Measurements from ENCODE around the gene KRTAP24-1. TPM values are rescaled to one million over a fixed set of nuclear protein-coding genes. Genes with fewer than 3 reads are reported as not detected.

Gene KRTAP24-1
- total RNA-seq, 1 donor from 2014 or later, result not detected

DNA sequence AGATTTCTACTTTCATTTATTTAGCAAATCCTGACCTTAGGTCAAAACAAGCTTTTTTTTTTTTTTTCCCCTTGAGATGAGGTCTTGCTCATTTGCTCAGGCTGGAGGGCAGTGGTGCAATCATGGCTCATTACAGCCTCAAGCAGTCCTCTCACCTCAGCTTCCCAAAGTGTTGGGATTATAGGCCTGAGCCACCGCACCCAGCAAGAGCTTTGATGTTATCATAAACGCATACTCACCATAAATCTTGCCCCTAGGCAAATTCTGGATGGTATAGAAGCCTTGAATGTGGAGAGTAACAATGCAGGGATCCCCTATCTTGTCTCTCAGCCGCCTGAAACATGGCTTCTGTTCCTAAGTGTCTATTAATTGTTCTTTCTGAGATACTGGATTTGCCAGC, 42.1 kb downstream of the KRTAP24-1 start:
- DNase-seq (ENCODE audit: low spot score), result no peak
- Mint-ChIP-seq H3K4me3 (ENCODE audit: unreplicated experiment) (no peak overlapping the region), H3K9me3 (ENCODE audit: low read depth) (no peaks in the 10 kb centered on the region), H3K36me3 (ENCODE audit: low read depth) (no peaks in the 10 kb centered on the region), H3K27me3 (ENCODE audit: low read depth) (peaks cover 5% of the 10 kb centered on the region), H3K27ac (ENCODE audit: unreplicated experiment) (no peak overlapping the region), H3K4me1 (ENCODE audit: low read depth) (no peaks in the 10 kb centered on the region)
- TF ChIP-seq, protein P1, sequence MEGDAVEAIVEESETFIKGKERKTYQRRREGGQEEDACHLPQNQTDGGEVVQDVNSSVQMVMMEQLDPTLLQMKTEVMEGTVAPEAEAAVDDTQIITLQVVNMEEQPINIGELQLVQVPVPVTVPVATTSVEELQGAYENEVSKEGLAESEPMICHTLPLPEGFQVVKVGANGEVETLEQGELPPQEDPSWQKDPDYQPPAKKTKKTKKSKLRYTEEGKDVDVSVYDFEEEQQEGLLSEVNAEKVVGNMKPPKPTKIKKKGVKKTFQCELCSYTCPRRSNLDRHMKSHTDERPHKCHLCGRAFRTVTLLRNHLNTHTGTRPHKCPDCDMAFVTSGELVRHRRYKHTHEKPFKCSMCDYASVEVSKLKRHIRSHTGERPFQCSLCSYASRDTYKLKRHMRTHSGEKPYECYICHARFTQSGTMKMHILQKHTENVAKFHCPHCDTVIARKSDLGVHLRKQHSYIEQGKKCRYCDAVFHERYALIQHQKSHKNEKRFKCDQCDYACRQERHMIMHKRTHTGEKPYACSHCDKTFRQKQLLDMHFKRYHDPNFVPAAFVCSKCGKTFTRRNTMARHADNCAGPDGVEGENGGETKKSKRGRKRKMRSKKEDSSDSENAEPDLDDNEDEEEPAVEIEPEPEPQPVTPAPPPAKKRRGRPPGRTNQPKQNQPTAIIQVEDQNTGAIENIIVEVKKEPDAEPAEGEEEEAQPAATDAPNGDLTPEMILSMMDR (IDR thresholded peaks at IDR 0.05), result no peak

GRCh38 chr21:30238168-30238567, 44.6 kb downstream of the KRTAP24-1 start:
- no peak for DNase-seq (ENCODE audit: low spot score)
- Mint-ChIP-seq H3K4me3 (ENCODE audit: unreplicated experiment) (no peak overlapping the region), H3K9me3 (ENCODE audit: low read depth) (no peaks in the 10 kb centered on the region), H3K27me3 (ENCODE audit: low read depth) (no peaks in the 10 kb centered on the region), H3K27ac (ENCODE audit: unreplicated experiment) (no peak overlapping the region), H3K36me3 (ENCODE audit: low read depth) (no peaks in the 10 kb centered on the region), H3K4me1 (ENCODE audit: low read depth) (no peaks in the 10 kb centered on the region)
- TF ChIP-seq, protein P1 (IDR thresholded peaks at IDR 0.05), result no peak

DNA sequence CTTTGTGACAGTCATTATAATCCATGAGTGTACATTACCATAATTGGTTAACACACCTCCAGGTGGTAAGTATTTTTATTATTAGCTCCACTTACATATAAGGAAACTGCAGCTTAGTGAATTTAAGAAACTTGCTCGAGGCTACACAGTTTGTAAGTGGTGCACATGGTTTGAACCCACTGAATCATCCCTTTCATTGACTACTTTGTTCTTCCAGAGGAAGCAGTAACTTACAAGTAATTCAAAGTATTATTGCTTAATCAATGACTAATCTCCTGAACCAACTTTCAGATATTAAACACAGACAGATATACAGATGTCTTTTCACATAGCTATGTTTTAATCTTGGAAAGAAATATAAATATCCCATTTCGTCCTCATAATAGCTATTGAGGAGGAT, 48.1 kb downstream of the KRTAP24-1 start:
- H3K9me3 Mint-ChIP-seq (ENCODE audit: low read depth), result peaks cover 7% of the 10 kb centered on the region
- H3K27ac Mint-ChIP-seq (ENCODE audit: unreplicated experiment), result no peak overlapping the region
- H3K4me1 Mint-ChIP-seq (ENCODE audit: low read depth), result peaks cover 16% of the 10 kb centered on the region
- TF ChIP-seq, protein P1 (IDR thresholded peaks at IDR 0.05), result no peak
- DNase-seq (ENCODE audit: low spot score), result no peak
- peaks cover 4% of the 10 kb centered on the region for H3K36me3 Mint-ChIP-seq (ENCODE audit: low read depth)
- no peaks in the 10 kb centered on the region for H3K27me3 Mint-ChIP-seq (ENCODE audit: low read depth)
- H3K4me3 Mint-ChIP-seq (ENCODE audit: unreplicated experiment), result no peak overlapping the region

DNA sequence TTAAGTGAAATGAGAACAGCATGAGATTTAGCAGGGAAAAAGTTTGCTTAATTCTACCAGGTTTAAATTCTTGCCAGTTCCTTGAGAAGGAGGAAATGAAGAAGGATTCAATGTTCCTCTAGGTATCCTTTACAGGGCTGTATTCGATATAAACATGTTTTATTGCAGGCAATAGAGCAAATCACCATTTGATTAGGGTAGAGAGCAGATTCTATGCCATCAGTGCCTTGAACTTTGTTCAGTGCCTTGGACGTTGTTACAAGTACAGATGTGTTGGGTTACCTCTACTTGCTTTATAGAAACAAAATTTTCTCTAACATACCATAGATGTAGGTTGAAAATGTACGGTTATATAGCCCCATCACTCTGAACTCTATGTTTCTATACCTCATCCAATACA, 48.7 kb downstream of the KRTAP24-1 start:
- Mint-ChIP-seq H3K27me3 (ENCODE audit: low read depth) (no peaks in the 10 kb centered on the region), H3K36me3 (ENCODE audit: low read depth) (peaks cover 4% of the 10 kb centered on the region), H3K27ac (ENCODE audit: unreplicated experiment) (no peak overlapping the region), H3K9me3 (ENCODE audit: low read depth) (peaks cover 7% of the 10 kb centered on the region), H3K4me1 (ENCODE audit: low read depth) (peaks cover 16% of the 10 kb centered on the region), H3K4me3 (ENCODE audit: unreplicated experiment) (no peak overlapping the region)
- DNase-seq (ENCODE audit: low spot score), result no peak
- TF ChIP-seq, protein P1 (IDR thresholded peaks at IDR 0.05), result no peak

DNA sequence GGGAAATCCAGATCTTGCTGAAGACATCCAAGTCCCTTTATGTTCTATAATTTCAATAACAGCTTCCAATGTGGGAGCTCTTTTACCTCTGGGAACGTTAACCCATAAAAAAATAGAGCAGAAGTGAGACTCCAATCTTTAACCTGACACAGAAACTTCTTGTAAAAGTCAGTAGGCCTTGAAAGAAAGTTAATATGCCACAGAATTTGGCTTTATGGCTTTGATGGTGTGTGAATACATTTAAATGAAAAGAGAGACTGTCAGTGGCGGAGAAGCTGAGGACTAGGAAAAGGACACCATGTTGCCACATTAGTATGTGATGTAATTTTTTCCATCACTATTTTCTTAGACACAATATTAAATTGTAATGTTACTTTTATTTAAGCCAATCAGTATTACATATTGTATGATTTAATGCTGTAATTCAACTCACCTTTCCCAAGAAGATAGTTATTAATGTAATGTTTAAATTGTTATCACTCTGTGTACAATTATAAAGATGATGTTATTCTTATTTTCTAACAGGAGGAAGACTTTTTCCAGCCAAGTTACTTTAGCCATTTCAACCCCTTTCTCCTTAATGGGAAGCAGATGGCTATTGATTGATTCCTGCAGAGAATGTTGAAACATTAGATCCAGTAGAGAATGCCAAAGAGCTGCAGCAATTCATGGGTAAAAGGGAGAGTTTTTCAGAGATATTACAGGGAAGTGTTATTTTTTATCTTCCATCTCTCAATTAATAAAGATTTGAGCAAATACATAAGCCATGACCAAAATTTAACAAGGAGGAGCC, 49.3 kb downstream of the KRTAP24-1 start:
- Mint-ChIP-seq H3K9me3 (ENCODE audit: low read depth) (peaks cover 7% of the 10 kb centered on the region), H3K27me3 (ENCODE audit: low read depth) (no peaks in the 10 kb centered on the region), H3K36me3 (ENCODE audit: low read depth) (peaks cover 4% of the 10 kb centered on the region), H3K27ac (ENCODE audit: unreplicated experiment) (no peak overlapping the region), H3K4me3 (ENCODE audit: unreplicated experiment) (no peak overlapping the region), H3K4me1 (ENCODE audit: low read depth) (peaks cover 16% of the 10 kb centered on the region)
- DNase-seq (ENCODE audit: low spot score), result no peak
- TF ChIP-seq, protein P1 (IDR thresholded peaks at IDR 0.05), result no peak
